Stimulated activated CD8-positive, alpha-beta memory T cell treated with anti-CD3 and anti-CD28 coated beads, Interleukin-12 subunit alpha, Interleukin-12 subunit beta, amount 100 ng/mL, for 24 hours (primary cell): ENCODE measurements around the gene MICAL3.
"Not testable (repeated sequence)": the region's sequence is repeated elsewhere in the genome, so short reads cannot be mapped to it uniquely, and the experiment has no call there.

Experiments
- DNase-seq: peaks from one replicate; pipeline ENCODE4 v3.0.0-alpha.2; 2020; ENCODE audit errors: extremely low read depth

MICAL3 gene

GRCh38 chr22:18059094-18059417 lies 34.7 kb upstream of the MICAL3 start:
- no peak for DNase-seq

DNA sequence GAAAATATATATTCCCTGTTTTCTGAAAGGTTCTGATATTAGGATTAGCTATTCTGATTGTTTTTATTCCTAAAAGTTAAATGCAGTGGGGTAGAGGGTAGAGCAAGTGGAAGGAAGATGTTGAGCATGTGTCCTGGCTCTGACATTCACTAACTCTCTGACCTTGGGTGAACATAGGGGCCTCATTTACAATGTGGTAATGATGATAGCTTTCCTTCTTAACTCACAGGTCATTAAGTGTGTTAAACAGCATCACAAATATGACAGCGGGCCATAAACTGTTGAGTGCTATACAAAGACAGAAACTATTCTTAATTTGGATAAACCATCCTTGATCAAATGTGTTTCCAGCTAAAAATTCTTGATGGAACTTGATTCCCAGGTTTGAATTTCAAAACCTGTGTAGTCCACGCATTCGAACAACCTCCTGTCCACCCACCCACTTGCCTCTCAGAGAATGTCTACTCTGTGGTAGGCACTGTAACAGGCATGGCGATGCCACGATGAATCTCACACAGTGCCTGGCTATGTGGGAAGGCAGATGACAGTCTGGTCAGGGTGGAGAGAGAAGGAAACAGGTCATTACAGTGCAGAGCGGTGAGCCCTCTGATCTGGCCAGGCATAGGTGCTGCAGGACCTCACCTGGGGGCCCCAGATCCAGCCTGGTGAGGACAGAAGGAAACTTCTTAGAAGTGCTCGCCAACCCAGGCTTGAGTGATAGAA lies 34.2 kb upstream of the MICAL3 start:
- no peak for DNase-seq

- no peak for DNase-seq
Observed at GRCh38 chr22:18057568-18058209, 33.3 kb upstream of the MICAL3 start.

DNA sequence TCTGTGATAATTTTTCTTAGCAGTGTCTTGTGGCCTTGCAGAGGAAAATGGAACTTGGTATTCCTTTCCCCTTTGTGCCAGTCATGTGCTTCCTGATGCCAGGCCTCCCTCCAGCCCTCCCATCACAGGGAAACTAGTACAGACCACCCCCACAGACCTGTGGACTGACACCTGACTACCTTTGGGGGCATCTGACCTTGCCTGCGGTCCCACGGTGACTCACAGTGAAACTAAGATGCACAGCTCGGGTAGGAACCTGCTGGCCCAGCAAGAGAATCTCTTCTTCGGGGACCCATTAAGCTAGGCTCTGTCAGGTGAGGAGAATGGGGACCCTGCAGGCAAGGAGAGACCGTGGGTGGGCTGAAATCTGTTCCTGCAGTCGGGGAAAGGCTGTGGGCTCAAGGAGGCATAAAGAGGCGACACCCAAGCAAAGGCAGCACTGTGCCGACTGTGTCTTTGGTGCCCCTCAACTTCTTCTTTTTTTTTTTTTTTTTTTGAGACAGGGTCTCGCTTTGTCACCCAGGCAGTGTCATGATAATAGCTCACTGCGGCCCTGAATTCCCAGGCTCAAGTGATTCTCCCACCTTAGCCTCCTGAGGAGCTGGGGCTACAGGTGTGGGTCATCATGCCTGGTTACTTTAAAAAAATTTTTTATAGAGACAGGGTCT lies 32.6 kb upstream of the MICAL3 start:
- no peak for DNase-seq

DNA sequence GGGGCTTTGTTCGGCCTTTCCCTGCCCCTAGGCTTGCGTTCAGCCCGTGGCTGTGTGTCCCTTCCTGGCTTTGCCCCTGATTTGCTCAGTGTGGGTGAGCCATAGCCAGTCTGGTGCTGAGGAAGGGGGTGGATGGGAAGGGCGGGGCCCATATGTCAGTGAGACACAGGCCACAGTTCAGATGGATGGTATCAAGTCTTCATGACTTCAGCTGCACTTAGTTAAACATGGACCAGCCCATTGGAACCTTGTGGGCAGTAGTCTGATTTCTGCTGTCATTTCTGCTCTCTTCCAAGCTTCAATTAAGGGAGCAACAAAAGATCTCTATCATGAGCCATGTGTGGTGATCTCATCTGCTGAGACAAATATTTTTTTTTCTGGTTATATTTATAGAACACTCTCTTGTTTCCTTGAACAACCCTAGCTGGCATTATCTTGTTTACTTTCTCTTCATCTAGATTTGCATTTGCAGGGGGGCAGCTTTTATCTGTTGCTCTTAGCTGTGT lies 31.9 kb upstream of the MICAL3 start:
- no peak for DNase-seq

DNA sequence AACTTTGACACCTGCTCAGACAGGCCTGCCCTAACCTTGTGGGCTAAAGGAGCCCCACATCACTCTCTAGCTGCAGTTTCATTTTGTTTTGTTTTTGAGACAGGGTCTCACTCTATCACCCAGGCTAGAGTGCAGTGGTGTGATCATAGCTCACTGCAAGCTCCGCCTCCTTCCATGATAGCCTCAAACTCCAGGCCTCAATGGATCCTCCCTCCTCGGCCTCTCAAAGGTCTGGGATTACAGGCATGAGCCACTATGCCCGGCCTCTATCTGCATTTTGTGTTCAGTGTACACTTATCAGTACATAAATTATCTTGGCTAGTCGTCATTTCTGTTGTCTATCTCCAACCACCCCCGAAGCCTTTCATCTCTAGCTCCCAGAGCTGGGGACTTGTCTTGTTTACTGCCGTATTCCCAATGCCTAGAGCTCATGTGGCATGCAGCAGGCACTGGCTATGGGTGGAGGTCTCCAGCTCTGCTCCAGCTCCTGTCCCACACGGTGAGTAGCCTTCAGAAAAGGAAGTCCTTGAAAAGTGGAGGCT lies 31.3 kb upstream of the MICAL3 start:
- DNase-seq, result no peak

GRCh38 chr22:18053216-18053946 lies 29.0 kb upstream of the MICAL3 start:
- DNase-seq, result not testable (repeated sequence)

- DNase-seq, result not testable (repeated sequence)
Observed at GRCh38 chr22:18051113-18051512, 26.8 kb upstream of the MICAL3 start.

GRCh38 chr22:18050065-18050464 lies 25.7 kb upstream of the MICAL3 start:
- no peak for DNase-seq

GRCh38 chr22:18048441-18048898 lies 24.1 kb upstream of the MICAL3 start:
- no peak for DNase-seq

DNA sequence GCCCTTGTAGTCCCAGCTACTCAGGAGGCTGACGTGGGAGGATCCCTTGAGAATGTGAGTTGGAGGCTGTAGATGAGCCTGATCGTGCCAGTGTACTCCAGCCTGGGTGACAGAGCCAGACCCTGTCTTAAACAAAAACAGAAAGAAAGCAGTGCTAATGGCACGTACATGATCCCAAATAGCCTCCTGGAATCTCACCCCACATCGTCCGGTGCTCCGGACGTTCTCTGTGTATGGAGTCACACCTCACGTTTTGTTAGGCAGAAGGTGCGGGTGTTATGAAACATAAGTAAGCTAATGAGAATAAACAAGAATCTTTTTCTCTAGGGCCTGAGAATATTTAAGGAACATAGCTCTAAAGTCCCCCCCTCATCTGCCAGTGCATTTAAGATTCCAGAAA lies 23.7 kb upstream of the MICAL3 start:
- no peak for DNase-seq

GRCh38 chr22:18045794-18046193 lies 21.4 kb upstream of the MICAL3 start:
- no peak for DNase-seq

DNA sequence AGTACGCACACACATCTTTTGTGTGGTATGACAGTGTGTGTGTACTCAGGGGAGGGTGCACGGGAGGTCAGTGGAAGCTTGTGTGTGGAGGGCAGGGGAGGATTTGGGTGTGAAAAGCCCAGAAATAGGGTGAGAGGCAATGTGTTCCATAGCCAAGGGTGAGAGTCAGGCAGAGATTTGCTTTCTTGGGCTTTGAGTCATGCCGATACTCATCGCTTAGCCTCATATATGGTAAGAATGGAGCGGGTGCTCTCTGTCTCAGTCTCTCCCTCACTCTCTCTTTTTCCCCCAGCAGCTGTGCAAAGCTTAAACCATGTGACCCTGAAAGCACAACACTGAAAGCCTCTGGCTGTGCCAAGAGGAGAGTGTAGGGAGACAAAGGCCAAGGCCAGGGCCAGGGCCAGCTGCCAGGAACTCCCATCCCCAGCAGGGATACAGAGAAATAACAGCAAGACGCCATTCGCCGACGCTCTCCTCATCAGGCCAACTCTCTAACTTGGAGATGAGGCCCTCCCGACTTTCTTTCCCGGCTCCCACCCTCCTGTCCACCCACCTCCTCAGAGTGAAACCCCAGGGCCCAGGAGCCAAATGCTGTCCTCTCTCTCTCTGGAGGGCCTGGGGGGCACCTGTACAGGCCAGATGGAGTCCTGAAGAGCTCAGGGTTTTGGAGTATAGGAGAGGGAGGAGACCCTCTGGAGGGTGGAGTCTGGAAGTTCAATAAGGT lies 20.3 kb upstream of the MICAL3 start:
- no peak for DNase-seq

DNA sequence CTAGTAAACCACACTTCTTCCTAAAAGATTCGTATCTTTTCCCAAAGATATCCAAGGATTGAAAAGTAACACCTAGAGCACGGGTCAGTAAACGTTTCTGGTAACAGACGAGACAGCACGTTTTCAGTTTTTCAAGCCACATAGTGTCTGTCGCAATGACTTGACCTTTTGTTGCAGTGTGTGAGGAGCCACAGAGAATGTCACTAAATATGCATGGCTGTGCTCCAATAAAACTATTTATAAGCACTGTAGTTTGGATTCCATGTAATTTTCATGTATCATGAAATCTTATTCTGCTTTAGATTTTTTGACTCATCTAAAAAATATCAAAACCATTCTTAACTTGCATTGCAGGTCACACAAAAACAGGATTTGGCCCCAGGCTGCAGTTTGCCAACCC lies 18.3 kb upstream of the MICAL3 start:
- no peak for DNase-seq

DNA sequence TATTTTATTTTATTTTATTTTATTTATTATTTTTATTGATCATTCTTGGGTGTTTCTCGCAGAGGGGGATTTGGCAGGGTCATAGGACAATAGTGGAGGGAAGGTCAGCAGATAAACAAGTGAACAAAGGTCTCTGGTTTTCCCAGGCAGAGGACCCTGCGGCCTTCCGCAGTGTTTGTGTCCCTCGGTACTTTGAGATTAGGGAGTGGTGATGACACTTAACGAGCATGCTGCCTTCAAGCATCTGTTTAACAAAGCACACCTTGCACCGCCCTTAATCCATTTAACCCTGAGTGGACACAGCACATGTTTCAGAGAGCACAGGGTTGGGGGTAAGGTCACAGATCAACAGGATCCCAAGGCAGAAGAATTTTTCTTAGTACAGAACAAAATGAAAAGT lies 16.5 kb upstream of the MICAL3 start:
- DNase-seq, result not testable (repeated sequence)

- DNase-seq, result no peak
Observed at GRCh38 chr22:18035751-18036150, 11.4 kb upstream of the MICAL3 start.

- DNase-seq, result no peak
Observed at GRCh38 chr22:18034076-18034475, 9.7 kb upstream of the MICAL3 start.

DNA sequence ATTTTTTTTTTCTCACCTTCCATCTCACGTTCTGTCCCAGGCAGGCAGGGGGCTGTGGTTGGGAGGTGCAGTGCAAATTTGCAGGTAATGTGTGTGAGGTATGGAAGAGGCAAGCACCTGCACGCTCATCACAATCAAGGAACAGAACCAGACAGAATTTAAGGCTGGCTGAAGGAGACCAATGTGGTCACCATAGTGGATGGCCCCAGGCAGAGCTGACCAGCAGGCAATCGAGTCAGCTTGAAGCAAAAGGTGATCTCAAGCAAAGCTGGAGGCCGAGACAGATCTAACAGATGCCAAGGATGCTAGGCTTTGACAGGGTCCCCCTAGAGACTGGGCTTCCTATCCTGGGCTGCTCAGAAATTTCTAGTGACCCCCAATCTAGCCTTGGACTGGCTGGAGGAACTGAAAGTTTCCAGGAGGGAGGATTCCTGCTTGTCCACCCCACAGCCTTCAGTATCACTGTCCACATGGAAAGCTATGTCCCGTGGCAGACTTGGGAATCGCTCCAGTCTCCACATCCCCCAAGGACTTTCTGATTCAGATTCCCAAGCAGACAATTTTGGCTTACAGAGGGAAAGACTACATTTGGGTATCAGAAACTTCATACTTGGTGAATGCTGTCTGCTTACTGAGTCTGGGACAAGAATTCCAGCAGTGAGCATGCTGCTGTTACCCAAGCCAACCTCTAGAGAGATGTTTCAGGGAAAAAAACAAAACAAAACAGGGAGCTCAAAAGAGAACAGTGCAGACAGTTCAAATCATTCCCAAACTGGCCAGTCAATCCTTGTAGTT lies 9.0 kb upstream of the MICAL3 start:
- DNase-seq, result no peak

- no peak for DNase-seq
Observed at GRCh38 chr22:18032455-18033101, 8.2 kb upstream of the MICAL3 start.
